Hepatocyte (in vitro differentiated cells): ENCODE measurements around the gene FABP7. TPM values are rescaled to one million over a fixed set of nuclear protein-coding genes. Genes with fewer than 3 reads are reported as not detected.

Experiments used
- DNase-seq: peaks from one replicate; pipeline ENCODE4 v3.0.0-alpha.2; 2016; ENCODE audit warnings: low spot score
- H2AFZ ChIP-seq: fragments of 200-600 bp; sonication (generic); 2 replicates; pipeline ENCODE4 v1.6.0; 2016; ENCODE audit warnings: antibody characterized with exemption, mild to moderate bottlenecking
- H3K27ac ChIP-seq: fragments of 200-600 bp; sonication (generic); 2 replicates; pipeline ENCODE4 v1.5.1; 2016; ENCODE audit warnings: mild to moderate bottlenecking
- H3K27me3 ChIP-seq: fragments of 200-600 bp; sonication (generic); 2 replicates; pipeline ENCODE4 v1.6.1; 2016
- H3K36me3 ChIP-seq: fragments of 200-600 bp; sonication (generic); replicated peaks from 2 replicates; pipeline ENCODE4 v1.5.1; 2016; ENCODE audit warnings: low read depth; ENCODE audit not compliant: insufficient read depth
- H3K4me1 ChIP-seq: fragments of 200-600 bp; sonication (generic); 2 replicates; pipeline ENCODE4 v1.5.1; 2016; ENCODE audit warnings: mild to moderate bottlenecking, moderate library complexity; ENCODE audit not compliant: insufficient read depth
- H3K4me2 ChIP-seq: fragments of 200-600 bp; sonication (generic); 2 replicates; pipeline ENCODE4 v1.6.0; 2016
- H3K4me3 ChIP-seq: fragments of 200-600 bp; sonication (generic); 2 replicates; pipeline ENCODE4 v1.5.1; 2016; ENCODE audit warnings: mild to moderate bottlenecking
- H3K79me2 ChIP-seq: fragments of 200-600 bp; sonication (generic); 2 replicates; pipeline ENCODE4 v1.6.0; 2017; ENCODE audit warnings: mild to moderate bottlenecking
- H3K9me2 ChIP-seq: fragments of 200-600 bp; sonication (generic); replicated peaks from 2 replicates; pipeline ENCODE4 v1.6.0; 2017; ENCODE audit warnings: mild to moderate bottlenecking; ENCODE audit not compliant: insufficient read depth
- H3K9me3 ChIP-seq: fragments of 200-600 bp; sonication (generic); 2 replicates; pipeline ENCODE4 v1.5.1; 2016; ENCODE audit warnings: low read depth, mild to moderate bottlenecking
- H4K20me1 ChIP-seq: fragments of 200-600 bp; sonication (generic); 2 replicates; pipeline ENCODE4 v1.6.0; 2016; ENCODE audit warnings: mild to moderate bottlenecking; ENCODE audit not compliant: insufficient read depth, poor library complexity, severe bottlenecking
- EZH2 ChIP-seq: fragments of 200-600 bp; sonication (generic); IDR thresholded peaks from 2 replicates; pipeline ENCODE4 v1.6.1; 2016; ENCODE audit warnings: antibody characterized with exemption, mild to moderate bottlenecking, borderline replicate concordance
- EZH2phosphoT487 ChIP-seq: fragments of 200-600 bp; sonication (generic); IDR thresholded peaks from one replicate; pipeline ENCODE4 v1.6.1; 2018; ENCODE audit warnings: antibody characterized with exemption, mild to moderate bottlenecking, low read depth, moderate library complexity; ENCODE audit not compliant: unreplicated experiment, severe bottlenecking
- WGBS: methylation state at CpG from one replicate; pipeline ENCODE4 v1.1.6; 2016; ENCODE audit warnings: low lambda C conversion rate; ENCODE audit errors: missing lambda C conversion rate; 5-methylcytosine and 5-hydroxymethylcytosine counted together
- polyA plus RNA-seq: library from polyadenylated mRNA; unstranded; fragments of >200 nt; fragmentation: Nextera tagmentation; extraction: Ambion mirVana; gene quantifications from 2 replicates; pipeline ENCODE4 v1.2.1, GENCODE V29; 2016
- total RNA-seq: library from RNA; depleted of rRNA; stranded (reverse); fragments of >200 nt; gene quantifications from 2 replicates; pipeline ENCODE4 v1.2.3, GENCODE V29; 2014
- TF ChIP-seq, protein P1 (sequence below): fragments of 200-600 bp; sonication (generic); IDR thresholded peaks from 2 replicates; pipeline ENCODE4 v1.5.1; 2016; ENCODE audit warnings: antibody characterized with exemption, mild to moderate bottlenecking; ENCODE audit not compliant: poor library complexity

The FABP7 gene
- total and polyA plus RNA-seq, 2 experiments from 2014 or later, result 0.60 TPM; not detected in 1

DNA sequence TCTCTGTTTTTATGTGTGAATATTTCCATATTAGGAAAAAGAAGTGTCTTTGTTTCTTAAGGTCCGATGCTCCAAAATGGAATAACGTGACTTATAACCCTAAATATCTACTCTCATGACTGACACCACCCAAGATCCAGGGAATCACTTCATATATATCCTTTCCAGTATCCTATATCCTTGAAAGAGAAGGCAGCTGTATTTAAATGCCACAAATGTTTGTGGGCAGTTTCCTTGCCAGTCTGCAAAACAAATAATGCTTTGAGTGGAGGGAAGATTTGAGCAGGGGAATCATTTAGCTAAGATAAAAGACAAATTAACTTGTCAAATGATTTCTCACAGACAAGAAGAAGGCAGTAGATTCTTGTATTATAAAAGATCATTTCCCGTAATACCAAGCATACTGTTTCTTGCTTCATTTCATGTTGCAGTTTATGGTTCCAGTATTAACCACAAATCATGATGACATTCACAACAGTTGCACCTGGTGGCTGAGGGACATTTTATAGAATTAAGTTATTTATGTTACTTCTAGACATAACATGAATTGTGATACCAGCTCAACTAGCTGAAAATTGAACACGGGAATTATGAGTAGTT, 30.0 kb upstream of the FABP7 start:
- TF ChIP-seq, protein P1, sequence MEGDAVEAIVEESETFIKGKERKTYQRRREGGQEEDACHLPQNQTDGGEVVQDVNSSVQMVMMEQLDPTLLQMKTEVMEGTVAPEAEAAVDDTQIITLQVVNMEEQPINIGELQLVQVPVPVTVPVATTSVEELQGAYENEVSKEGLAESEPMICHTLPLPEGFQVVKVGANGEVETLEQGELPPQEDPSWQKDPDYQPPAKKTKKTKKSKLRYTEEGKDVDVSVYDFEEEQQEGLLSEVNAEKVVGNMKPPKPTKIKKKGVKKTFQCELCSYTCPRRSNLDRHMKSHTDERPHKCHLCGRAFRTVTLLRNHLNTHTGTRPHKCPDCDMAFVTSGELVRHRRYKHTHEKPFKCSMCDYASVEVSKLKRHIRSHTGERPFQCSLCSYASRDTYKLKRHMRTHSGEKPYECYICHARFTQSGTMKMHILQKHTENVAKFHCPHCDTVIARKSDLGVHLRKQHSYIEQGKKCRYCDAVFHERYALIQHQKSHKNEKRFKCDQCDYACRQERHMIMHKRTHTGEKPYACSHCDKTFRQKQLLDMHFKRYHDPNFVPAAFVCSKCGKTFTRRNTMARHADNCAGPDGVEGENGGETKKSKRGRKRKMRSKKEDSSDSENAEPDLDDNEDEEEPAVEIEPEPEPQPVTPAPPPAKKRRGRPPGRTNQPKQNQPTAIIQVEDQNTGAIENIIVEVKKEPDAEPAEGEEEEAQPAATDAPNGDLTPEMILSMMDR, result no peak
- no peak for TF ChIP-seq EZH2
- no peak for TF ChIP-seq EZH2phosphoT487
- Histone ChIP-seq H3K27ac (no peak overlapping the region), H3K4me3 (no peak overlapping the region), H4K20me1 (no peaks in the 10 kb centered on the region), H3K4me2 (no peak overlapping the region), H3K36me3 (no peaks in the 10 kb centered on the region), H2AFZ (no peak overlapping the region), H3K79me2 (no peaks in the 10 kb centered on the region), H3K9me2 (no peaks in the 10 kb centered on the region), H3K4me1 (no peaks in the 10 kb centered on the region), H3K27me3 (no peaks in the 10 kb centered on the region), H3K9me3 (no peaks in the 10 kb centered on the region)
- 92% methylated on average over 4 of the region's 4 CpGs for WGBS
- no peak for DNase-seq

DNA sequence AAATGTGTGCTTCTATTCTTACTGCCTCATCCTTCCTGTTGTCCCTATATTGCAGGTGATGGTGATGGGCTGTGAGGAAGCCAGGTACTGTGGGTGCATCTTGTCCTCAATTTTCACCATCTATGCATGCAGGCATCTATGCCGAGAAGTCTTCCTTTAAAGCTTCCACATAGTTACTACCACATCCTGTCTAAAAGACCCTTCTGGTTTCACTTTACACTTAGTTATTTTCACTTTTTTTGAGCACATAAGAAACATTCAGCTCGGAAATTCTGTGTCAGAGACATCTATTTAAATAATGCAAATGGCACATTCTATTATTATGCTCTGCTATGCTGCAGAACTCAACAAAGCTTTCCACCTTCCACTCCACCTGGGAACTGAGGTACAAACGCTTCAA, 28.2 kb upstream of the FABP7 start:
- Histone ChIP-seq H3K27ac (no peak overlapping the region), H3K4me3 (no peak overlapping the region), H3K9me2 (no peaks in the 10 kb centered on the region), H3K27me3 (no peaks in the 10 kb centered on the region), H3K4me1 (no peaks in the 10 kb centered on the region), H3K9me3 (no peaks in the 10 kb centered on the region), H3K79me2 (no peaks in the 10 kb centered on the region), H3K36me3 (no peaks in the 10 kb centered on the region), H3K4me2 (no peak overlapping the region), H4K20me1 (no peaks in the 10 kb centered on the region), H2AFZ (no peak overlapping the region)
- DNase-seq, result no peak
- WGBS, result 69% methylated on average over 3 of the region's 3 CpGs
- TF ChIP-seq EZH2 (no peak), EZH2phosphoT487 (no peak)
- TF ChIP-seq, protein P1, result no peak

DNA sequence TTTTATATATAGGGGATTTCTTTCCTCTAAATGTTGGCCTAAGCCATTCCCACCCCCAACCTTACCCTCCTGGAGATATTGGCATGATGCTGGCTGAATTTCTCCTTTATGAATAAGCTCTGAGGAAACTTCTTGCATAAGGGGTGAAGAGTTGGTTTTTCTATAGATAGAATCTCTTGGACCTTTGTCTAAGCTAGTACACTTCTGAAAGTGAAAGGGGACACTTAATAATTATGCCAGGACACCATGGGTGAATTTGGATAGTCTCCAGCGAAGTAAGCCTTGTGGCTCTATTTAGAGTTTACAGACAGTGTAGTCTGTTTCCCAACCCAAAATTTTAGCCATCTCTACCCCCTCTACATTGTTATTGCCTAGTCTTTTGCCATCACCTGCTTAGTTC, 27.1 kb upstream of the FABP7 start:
- no peak overlapping the region for H3K27ac ChIP-seq
- no peaks in the 10 kb centered on the region for H3K9me3 ChIP-seq
- no peak for DNase-seq
- H3K4me3 ChIP-seq, result no peak overlapping the region
- TF ChIP-seq EZH2, result no peak
- TF ChIP-seq, protein P1, result no peak
- TF ChIP-seq EZH2phosphoT487, result no peak
- no peaks in the 10 kb centered on the region for H3K36me3 ChIP-seq
- no peaks in the 10 kb centered on the region for H3K27me3 ChIP-seq
- WGBS, result 100% methylated on average over 1 of the region's 1 CpG
- H3K9me2 ChIP-seq, result no peaks in the 10 kb centered on the region
- no peaks in the 10 kb centered on the region for H4K20me1 ChIP-seq
- H3K4me2 ChIP-seq, result no peak overlapping the region
- no peaks in the 10 kb centered on the region for H3K79me2 ChIP-seq
- no peaks in the 10 kb centered on the region for H3K4me1 ChIP-seq
- H2AFZ ChIP-seq, result no peak overlapping the region
